KMS-11 (cell line): Measurements from ENCODE around the gene SYPL1.

Source experiments
- H2AFZ ChIP-seq: fragments of 200-600 bp; sonication (generic); 2 replicates; pipeline ENCODE4 v1.6.1; 2016; ENCODE audit warnings: antibody characterized with exemption, mixed run types, low read depth
- H3K27ac ChIP-seq: fragments of 200-600 bp; sonication (generic); 2 replicates; pipeline ENCODE4 v1.6.1; 2016; ENCODE audit warnings: mild to moderate bottlenecking, mixed run types
- H3K27me3 ChIP-seq: fragments of 200-600 bp; sonication (generic); 2 replicates; pipeline ENCODE4 v1.6.1; 2017; ENCODE audit warnings: mild to moderate bottlenecking, low read depth, mixed run types, moderate library complexity; ENCODE audit not compliant: insufficient read depth
- H3K36me3 ChIP-seq: fragments of 200-600 bp; sonication (generic); 2 replicates; pipeline ENCODE4 v1.6.1; 2017; ENCODE audit warnings: mild to moderate bottlenecking, mixed run types; ENCODE audit not compliant: insufficient read depth
- H3K4me1 ChIP-seq: fragments of 200-600 bp; sonication (generic); 2 replicates; pipeline ENCODE4 v1.6.1; 2016; ENCODE audit warnings: mild to moderate bottlenecking, low read depth, mixed run types; ENCODE audit not compliant: poor library complexity, severe bottlenecking
- H3K4me2 ChIP-seq: fragments of 200-600 bp; sonication (generic); 2 replicates; pipeline ENCODE4 v1.7.0; 2016; ENCODE audit warnings: mild to moderate bottlenecking, mixed run types
- H3K4me3 ChIP-seq: fragments of 200-600 bp; sonication (generic); IDR thresholded peaks from 2 replicates; pipeline ENCODE4 v1.6.1; 2017; ENCODE audit warnings: low read depth, low read length, mixed read lengths; ENCODE audit not compliant: insufficient read depth
- H3K79me2 ChIP-seq: fragments of 200-600 bp; sonication (generic); 2 replicates; pipeline ENCODE4 v1.6.1; 2016; ENCODE audit warnings: low read depth, mixed run types; ENCODE audit not compliant: insufficient read depth
- H3K9ac ChIP-seq: fragments of 200-600 bp; sonication (generic); 2 replicates; pipeline ENCODE4 v1.6.1; 2016; ENCODE audit warnings: mild to moderate bottlenecking, mixed run types
- H4K20me1 ChIP-seq: fragments of 200-600 bp; sonication (generic); 2 replicates; pipeline ENCODE4 v1.6.1; 2016; ENCODE audit warnings: mild to moderate bottlenecking, mixed run types; ENCODE audit not compliant: insufficient read depth
- CTCF ChIP-seq: fragments of 200-600 bp; sonication (generic); conservative IDR thresholded peaks from 2 replicates; pipeline ENCODE4 v1.6.1; 2017; ENCODE audit warnings: low read depth, mild to moderate bottlenecking, antibody characterized with exemption, low read length, moderate library complexity, mixed read lengths

SYPL1 gene

GRCh38 chr7:106082087-106082854 lies 29.8 kb downstream of the SYPL1 start:
- Histone ChIP-seq H4K20me1 (no peaks in the 10 kb centered on the region), H3K36me3 (no peaks in the 10 kb centered on the region), H2AFZ (no peak overlapping the region), H3K27me3 (no peaks in the 10 kb centered on the region), H3K4me1 (no peaks in the 10 kb centered on the region), H3K27ac (no peak overlapping the region), H3K4me3 (no peak overlapping the region), H3K79me2 (no peaks in the 10 kb centered on the region), H3K9ac (no peak overlapping the region), H3K4me2 (no peak overlapping the region)
- TF ChIP-seq CTCF = no peak

- H3K4me1 ChIP-seq = no peaks in the 10 kb centered on the region
- H3K79me2 ChIP-seq = no peaks in the 10 kb centered on the region
- no peaks in the 10 kb centered on the region for H4K20me1 ChIP-seq
- no peak overlapping the region for H3K9ac ChIP-seq
- TF ChIP-seq CTCF = no peak
- H3K27ac ChIP-seq = no peak overlapping the region
- H2AFZ ChIP-seq = no peak overlapping the region
- no peak overlapping the region for H3K4me2 ChIP-seq
- H3K27me3 ChIP-seq = no peaks in the 10 kb centered on the region
- H3K4me3 ChIP-seq = no peak overlapping the region
- H3K36me3 ChIP-seq = no peaks in the 10 kb centered on the region
These were observed 31.7 kb downstream of the SYPL1 start for GRCh38 chr7:106080300-106080987.

GRCh38 chr7:106076537-106076936 lies 35.6 kb downstream of the SYPL1 start:
- H3K4me3 ChIP-seq = no peak overlapping the region
- no peaks in the 10 kb centered on the region for H3K79me2 ChIP-seq
- H3K4me1 ChIP-seq = no peaks in the 10 kb centered on the region
- H3K4me2 ChIP-seq = no peak overlapping the region
- H3K27ac ChIP-seq = no peak overlapping the region
- TF ChIP-seq CTCF = no peak
- no peak overlapping the region for H2AFZ ChIP-seq
- H3K27me3 ChIP-seq = no peaks in the 10 kb centered on the region
- H4K20me1 ChIP-seq = no peaks in the 10 kb centered on the region
- H3K36me3 ChIP-seq = no peaks in the 10 kb centered on the region
- H3K9ac ChIP-seq = no peak overlapping the region

- H3K27ac ChIP-seq = no peak overlapping the region
- H2AFZ ChIP-seq = no peak overlapping the region
- no peaks in the 10 kb centered on the region for H3K27me3 ChIP-seq
- H3K9ac ChIP-seq = no peak overlapping the region
- H3K4me3 ChIP-seq = no peak overlapping the region
- no peak for TF ChIP-seq CTCF
- no peaks in the 10 kb centered on the region for H3K79me2 ChIP-seq
- no peak overlapping the region for H3K4me2 ChIP-seq
- no peaks in the 10 kb centered on the region for H3K4me1 ChIP-seq
- no peaks in the 10 kb centered on the region for H4K20me1 ChIP-seq
- no peaks in the 10 kb centered on the region for H3K36me3 ChIP-seq
These were observed 36.2 kb downstream of the SYPL1 start for GRCh38 chr7:106075937-106076336.
